OCI-LY7 (cell line): ENCODE results near the gene ADAM12.

Experiments used
- CTCF ChIP-seq: fragments of 200-600 bp; sonication (generic); conservative IDR thresholded peaks from 2 replicates; pipeline ENCODE4 v1.5.1; 2014; ENCODE audit warnings: mild to moderate bottlenecking, antibody characterized with exemption, low read length, moderate library complexity, mixed read lengths
- EZH2phosphoT487 ChIP-seq: fragments of 200-600 bp; sonication (generic); IDR thresholded peaks from 2 replicates; pipeline ENCODE4 v1.6.1; 2018; ENCODE audit warnings: low read depth, borderline replicate concordance, mild to moderate bottlenecking, mixed run types, antibody characterized with exemption, low read length, moderate library complexity, mixed read lengths

GRCh38 chr10:126278851-126279250 is 109.4 kb downstream of the ADAM12 start:
- TF ChIP-seq CTCF (no peak), EZH2phosphoT487 (no peak)
